Breast epithelium (tissue), 4 donors: ENCODE data around the gene ZCCHC14. TPM values are rescaled to one million over a fixed set of nuclear protein-coding genes. Genes with fewer than 3 reads are reported as not detected.
A peak's percentile ranks its signal among the peaks of the same experiment; 100 is the strongest.

Experiments used
- DNase-seq, 2 donors: peaks; one replicate each; pipeline ENCODE4 v3.0.0-alpha.2; 2019; ENCODE audit warnings: low spot score in 2 of 2
- H3K27ac ChIP-seq, 2 donors: fragments of 200-600 bp; sonication (generic) in 1 of 2; one replicate each; pipeline ENCODE4 v1.5.1; 2016 to 2019; ENCODE audit warnings: mild to moderate bottlenecking in 1 of 2
- H3K27me3 ChIP-seq, 2 donors: fragments of 200-600 bp; sonication (generic) in 1 of 2; one replicate each; pipeline versions ENCODE4 v1.5.1 to v1.6.0; 2017 to 2019; ENCODE audit warnings: control low read depth in 1 of 2, mild to moderate bottlenecking in 1 of 2
- H3K36me3 ChIP-seq: fragments of 200-600 bp; one replicate; pipeline ENCODE4 v1.5.1; 2019
- H3K4me1 ChIP-seq, 2 donors: fragments of 200-600 bp; sonication (generic); one replicate each; pipeline ENCODE4 v1.5.1; 2016 to 2019; ENCODE audit warnings: control low read depth in 1 of 2
- H3K4me3 ChIP-seq, 3 donors: fragments of 200-600 bp; sonication (generic); 1 replicate in 2 of 3; 2 replicates in 1 of 3; pipeline ENCODE4 v1.5.1; 2016 to 2019; ENCODE audit warnings: mild to moderate bottlenecking in 3 of 3, moderate library complexity in 2 of 3
- H3K9me3 ChIP-seq, 2 donors: fragments of 200-600 bp; sonication (generic) in 1 of 2; one replicate each; pipeline ENCODE4 v1.5.1; 2016 to 2019; ENCODE audit warnings: control low read depth in 1 of 2
- POLR2A ChIP-seq: fragments of 450-650 bp; IDR thresholded peaks from one replicate; pipeline ENCODE4 v1.6.1; 2016; ENCODE audit warnings: antibody characterized with exemption, mild to moderate bottlenecking, moderate library complexity
- POLR2AphosphoS5 ChIP-seq, 3 donors: sonication (generic); formaldehyde crosslinking; IDR thresholded peaks; one replicate each; pipeline ENCODE4 v1.6.1; 2017; ENCODE audit warnings: antibody characterized with exemption in 3 of 3
- intact Hi-C: fragments of 100-400 bp; cut with DNase I; formaldehyde crosslinking; loops from one replicate; pipeline ENCODE4 v1.15.1; 2023; ENCODE audit warnings: low total_unique reads
- total RNA-seq, 3 donors: library from RNA; depleted of rRNA; stranded (reverse); fragments of >200 nt; gene quantifications; one replicate each; pipeline ENCODE4 v1.1.0, GENCODE V29; 2016
- TF ChIP-seq, protein P1 (sequence below), 3 donors: fragments of 450-650 bp; IDR thresholded peaks; one replicate each; pipeline ENCODE4 v1.5.1; 2016 to 2017; ENCODE audit warnings: antibody characterized with exemption in 3 of 3, mild to moderate bottlenecking in 3 of 3, moderate library complexity in 3 of 3

The ZCCHC14 gene
- total RNA-seq, 3 donors from 2014 or later = 15.2 to 21.0 (median 18.7) TPM

DNA sequence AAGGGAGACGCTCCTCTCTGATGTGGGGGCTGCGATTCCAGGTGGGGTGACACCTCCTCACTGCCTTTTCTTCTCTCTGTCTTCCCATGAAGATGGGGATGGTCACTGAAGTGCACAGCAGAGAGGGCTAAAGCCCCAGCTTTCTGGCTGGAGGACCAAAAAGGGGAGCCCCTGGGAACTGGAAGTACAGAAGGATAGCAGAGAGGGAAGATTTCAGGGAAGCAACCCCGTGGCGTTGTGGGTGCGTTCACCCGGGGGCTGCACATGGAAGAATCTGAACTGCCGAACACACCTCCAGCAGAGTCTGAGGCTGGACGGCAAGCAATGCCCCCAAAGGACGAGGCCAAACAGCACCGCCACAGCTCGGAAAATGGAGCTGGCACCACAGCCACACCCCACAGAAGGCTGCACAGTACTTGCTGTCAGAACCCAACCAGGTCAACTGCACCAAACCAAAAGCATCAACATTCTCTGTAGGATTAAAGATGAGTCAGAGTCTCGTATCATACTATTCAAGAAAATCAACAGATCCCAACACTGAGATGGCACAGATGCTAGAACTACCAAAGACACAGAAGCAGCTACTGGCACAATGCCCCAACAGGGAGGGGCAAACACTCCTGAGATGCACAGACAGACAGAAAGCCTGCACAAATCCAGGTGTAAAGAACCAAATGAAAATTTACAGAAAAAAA is 50.8 kb downstream of the ZCCHC14 start:
- DNase-seq = no peak
- H3K27me3 ChIP-seq = no peaks in the 10 kb centered on the region
- no peaks in the 10 kb centered on the region for H3K4me1 ChIP-seq

DNA sequence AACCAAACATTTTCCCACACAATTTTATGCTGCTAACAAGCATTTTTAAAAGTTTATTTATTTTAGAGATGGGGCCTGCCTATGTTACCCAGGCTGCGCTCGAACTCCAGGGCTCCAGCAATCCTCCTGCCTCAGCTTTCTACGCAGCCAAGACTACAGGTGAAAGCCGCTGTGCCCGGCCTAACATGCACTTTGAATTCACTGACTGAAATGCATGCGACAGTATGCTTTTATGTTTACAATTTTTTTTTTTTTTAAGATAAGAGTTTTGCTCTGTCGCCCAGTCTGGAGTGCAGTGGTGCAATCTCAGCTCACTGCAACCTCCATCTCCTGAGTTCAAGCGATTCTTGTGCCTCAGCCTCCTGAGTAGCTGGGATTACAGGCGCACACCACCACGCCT is 52.9 kb downstream of the ZCCHC14 start:
- TF ChIP-seq POLR2A = no peak
- no peak for TF ChIP-seq POLR2AphosphoS5 (IDR thresholded peaks at IDR 0.05)
- TF ChIP-seq, protein P1, sequence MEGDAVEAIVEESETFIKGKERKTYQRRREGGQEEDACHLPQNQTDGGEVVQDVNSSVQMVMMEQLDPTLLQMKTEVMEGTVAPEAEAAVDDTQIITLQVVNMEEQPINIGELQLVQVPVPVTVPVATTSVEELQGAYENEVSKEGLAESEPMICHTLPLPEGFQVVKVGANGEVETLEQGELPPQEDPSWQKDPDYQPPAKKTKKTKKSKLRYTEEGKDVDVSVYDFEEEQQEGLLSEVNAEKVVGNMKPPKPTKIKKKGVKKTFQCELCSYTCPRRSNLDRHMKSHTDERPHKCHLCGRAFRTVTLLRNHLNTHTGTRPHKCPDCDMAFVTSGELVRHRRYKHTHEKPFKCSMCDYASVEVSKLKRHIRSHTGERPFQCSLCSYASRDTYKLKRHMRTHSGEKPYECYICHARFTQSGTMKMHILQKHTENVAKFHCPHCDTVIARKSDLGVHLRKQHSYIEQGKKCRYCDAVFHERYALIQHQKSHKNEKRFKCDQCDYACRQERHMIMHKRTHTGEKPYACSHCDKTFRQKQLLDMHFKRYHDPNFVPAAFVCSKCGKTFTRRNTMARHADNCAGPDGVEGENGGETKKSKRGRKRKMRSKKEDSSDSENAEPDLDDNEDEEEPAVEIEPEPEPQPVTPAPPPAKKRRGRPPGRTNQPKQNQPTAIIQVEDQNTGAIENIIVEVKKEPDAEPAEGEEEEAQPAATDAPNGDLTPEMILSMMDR (IDR thresholded peaks at IDR 0.05) = no peak
- H3K27me3 ChIP-seq = no peaks in the 10 kb centered on the region
- no peak overlapping the region for H3K4me3 ChIP-seq
- H3K4me1 ChIP-seq = no peaks in the 10 kb centered on the region
- H3K27ac ChIP-seq = no peak overlapping the region
- no peaks in the 10 kb centered on the region for H3K36me3 ChIP-seq
- DNase-seq = no peak
- no peaks in the 10 kb centered on the region for H3K9me3 ChIP-seq
- intact Hi-C loops = no loop called here

More for the DNA sequence above, 50.8 kb downstream of the ZCCHC14 start:
- Histone ChIP-seq H3K4me3 (no peak overlapping the region), H3K9me3 (no peaks in the 10 kb centered on the region), H3K36me3 (no peaks in the 10 kb centered on the region), H3K27ac (no peak overlapping the region)
- intact Hi-C loops = no loop called here
- TF ChIP-seq, protein P1 (IDR thresholded peaks at IDR 0.05) = no peak
- TF ChIP-seq POLR2AphosphoS5 (IDR thresholded peaks at IDR 0.05) (no peak), POLR2A (no peak)

DNA sequence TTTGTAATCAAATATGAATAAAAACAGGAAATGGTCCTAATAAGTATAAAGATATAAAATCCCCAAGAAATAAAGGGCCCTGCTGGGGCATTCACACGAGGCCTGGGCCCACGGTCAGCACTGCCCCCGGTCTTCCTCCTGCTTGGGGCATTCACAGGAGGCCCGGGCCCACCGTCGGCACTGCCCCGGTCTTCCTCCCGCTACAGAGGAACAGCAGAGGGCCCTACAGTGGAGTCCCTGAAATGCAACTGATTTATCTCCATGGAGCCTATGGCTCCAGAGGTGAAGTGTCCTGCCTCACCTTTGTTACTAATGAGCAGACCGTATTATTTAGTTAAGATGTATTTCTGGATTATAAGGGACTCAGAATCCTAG is 54.2 kb downstream of the ZCCHC14 start:
- H3K27ac ChIP-seq = no peak overlapping the region
- DNase-seq = no peak
- H3K4me3 ChIP-seq = no peak overlapping the region
- no peak for TF ChIP-seq POLR2AphosphoS5 (IDR thresholded peaks at IDR 0.05)
- TF ChIP-seq, protein P1 (IDR thresholded peaks at IDR 0.05) = no peak
- TF ChIP-seq POLR2A = no peak
- no peaks in the 10 kb centered on the region for H3K27me3 ChIP-seq
- H3K4me1 ChIP-seq = no peaks in the 10 kb centered on the region
- no peaks in the 10 kb centered on the region for H3K36me3 ChIP-seq
- no peaks in the 10 kb centered on the region for H3K9me3 ChIP-seq
- intact Hi-C loops = no loop called here

DNA sequence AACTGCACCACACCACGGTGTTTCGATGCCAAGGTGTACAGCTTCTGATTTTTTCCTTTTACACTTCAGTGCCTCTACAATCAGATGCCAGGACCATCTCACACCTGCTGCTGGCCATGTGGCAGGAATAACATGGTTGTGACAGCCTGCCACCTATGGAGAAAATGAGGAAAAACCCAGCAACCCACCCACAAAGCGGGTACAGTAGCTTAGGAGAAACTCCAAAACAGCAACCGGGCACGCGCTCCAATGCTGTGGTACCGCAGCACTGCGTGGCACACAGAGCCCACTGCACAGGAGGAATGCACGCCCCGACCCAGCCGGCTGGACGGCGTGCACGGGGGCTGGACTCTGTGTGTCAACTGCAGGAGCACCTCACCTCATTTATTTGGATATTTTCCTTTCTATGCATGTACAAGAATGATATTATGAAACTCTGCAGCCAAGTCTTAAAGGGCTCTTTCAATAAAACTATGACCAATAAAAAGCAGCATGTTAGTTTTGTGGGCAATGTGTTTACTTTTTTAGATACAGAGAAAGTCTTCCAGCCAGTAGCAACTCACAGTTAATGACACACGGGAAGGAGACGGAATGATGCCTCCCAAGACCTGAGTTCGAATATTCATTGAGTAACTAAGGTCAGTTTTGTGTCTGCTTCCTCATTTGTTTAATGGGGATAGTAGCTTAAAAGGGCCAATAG is 54.8 kb downstream of the ZCCHC14 start:
- intact Hi-C loops = no loop called here
- DNase-seq = no peak

DNA sequence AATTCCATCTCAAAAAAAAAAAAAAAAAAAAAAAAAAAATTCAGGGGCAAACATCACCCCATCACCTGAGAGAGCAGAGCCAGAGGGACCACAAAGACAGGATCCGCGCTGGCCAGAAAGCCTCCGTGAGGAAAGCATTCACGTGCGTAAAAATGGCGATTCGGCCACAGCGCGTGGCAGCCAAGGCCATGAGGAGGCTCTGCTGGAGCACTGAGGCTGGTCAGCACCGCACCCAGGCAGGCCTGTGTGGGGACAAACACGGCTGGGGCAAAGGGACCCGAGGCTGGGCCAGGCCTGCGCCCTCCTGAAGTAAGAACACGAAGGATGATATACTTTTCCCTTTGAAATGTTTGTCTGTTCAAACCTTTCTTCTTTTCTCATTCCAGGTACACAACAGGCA is 55.5 kb downstream of the ZCCHC14 start:
- no peaks in the 10 kb centered on the region for H3K36me3 ChIP-seq
- no peaks in the 10 kb centered on the region for H3K4me1 ChIP-seq
- no peak for DNase-seq
- TF ChIP-seq POLR2A (no peak), POLR2AphosphoS5 (IDR thresholded peaks at IDR 0.05) (no peak)
- TF ChIP-seq, protein P1 (IDR thresholded peaks at IDR 0.05) = no peak
- intact Hi-C loops = no loop called here
- peak overlapping the region in 1 of 2 donors; percentile 1 for H3K27ac ChIP-seq
- H3K9me3 ChIP-seq = no peaks in the 10 kb centered on the region
- H3K27me3 ChIP-seq = no peaks in the 10 kb centered on the region
- H3K4me3 ChIP-seq = no peak overlapping the region

More for the DNA sequence above, 54.8 kb downstream of the ZCCHC14 start:
- Histone ChIP-seq H3K36me3 (no peaks in the 10 kb centered on the region), H3K4me1 (no peaks in the 10 kb centered on the region), H3K4me3 (no peak overlapping the region), H3K27ac (no peak overlapping the region), H3K27me3 (no peaks in the 10 kb centered on the region), H3K9me3 (no peaks in the 10 kb centered on the region)
- TF ChIP-seq, protein P1 (IDR thresholded peaks at IDR 0.05) = no peak
